ENCODE data around the gene SUCO. TPM values are rescaled to one million over a fixed set of nuclear protein-coding genes. Genes with fewer than 3 reads are reported as not detected.

The SUCO gene
- total and polyA plus RNA-seq, 2 donors (not counting 1 experiment from before 2014, with no cell fraction given) = 5.5 to 59.7 TPM

GRCh38 chr1:172566196-172566997 is 33.4 kb downstream of the SUCO start:
- Mint-ChIP-seq H3K4me3 (no peak overlapping the region), H3K4me1 (peaks cover 5% of the 10 kb centered on the region), H3K27ac (no peak overlapping the region), H3K27me3 (no peaks in the 10 kb centered on the region), H3K9me3 (ENCODE audit: insufficient read depth) (peaks cover 6% of the 10 kb centered on the region)
- no peak overlapping the region for H3K4me2 ChIP-seq (replicated peaks; ENCODE audit: low read depth, low read length, poor library complexity, severe bottlenecking)
- H3K9me3 ChIP-seq (ENCODE audit: control extremely low read depth in 1 of 3, control insufficient read depth in 2 of 3, insufficient read depth in 1 of 3, low read length in 2 of 3) = peaks cover 4 to 13% (median 7%) of the 10 kb centered on the region in 3 donors
- no peaks in the 10 kb centered on the region for H4K20me1 ChIP-seq (ENCODE audit: control insufficient read depth, insufficient read depth, low read length, poor library complexity, severe bottlenecking)
- H3K4me3 ChIP-seq (ENCODE audit: control extremely low read depth in 1 of 5, extremely low read depth in 1 of 5, insufficient read depth in 1 of 5, low read depth in 2 of 5, low read length in 4 of 5) = no peak overlapping the region
- intact Hi-C loops (cut with micrococcal nuclease) = no loop called here
- WGBS (ENCODE audit: insufficient coverage) = 100% methylated on average over 1 of the region's 5 CpGs
- DNase-seq (no peak), ATAC-seq (ENCODE audit: low read depth) (no peak)
- no peaks in the 10 kb centered on the region for H3K27me3 ChIP-seq (replicated peaks in 1 of 4; ENCODE audit: control extremely low read depth in 1 of 4, control insufficient read depth in 3 of 4, insufficient read depth in 4 of 4, low read length in 3 of 4)
- no peaks in the 10 kb centered on the region for H3K4me1 ChIP-seq (ENCODE audit: control insufficient read depth in 2 of 2, insufficient read depth in 2 of 2, low read length in 2 of 2)
- peaks cover 5% of the 10 kb centered on the region for H3K79me2 ChIP-seq (ENCODE audit: control insufficient read depth, insufficient read depth, low read length)
- CTCF ChIA-PET = no interaction called here
- POLR2A ChIA-PET = no interaction called here
- H3K27ac ChIP-seq (ENCODE audit: low read length in 2 of 2) = no peak overlapping the region
- TF ChIP-seq CTCF (IDR thresholded peaks at IDR 0.05) = no peak
- no peak for TF ChIP-seq EZH2 (IDR thresholded peaks at IDR 0.05; ENCODE audit: borderline replicate concordance, insufficient read depth, low read depth, low read length, poor library complexity, severe bottlenecking)
- no peak overlapping the region for H3K9ac ChIP-seq (ENCODE audit: low read length)
- no peak overlapping the region for H2AFZ ChIP-seq (ENCODE audit: insufficient read depth, low read depth, low read length, poor library complexity, severe bottlenecking)
- H3K36me3 ChIP-seq (replicated peaks in 1 of 2; ENCODE audit: control extremely low read depth in 1 of 2, control insufficient read depth in 1 of 2, extremely low read depth in 1 of 2, insufficient read depth in 2 of 2, low read length in 1 of 2) = peaks cover 15 to 74% of the 10 kb centered on the region in 2 experiments

- Histone ChIP-seq H3K4me2 (replicated peaks; ENCODE audit: low read depth, low read length, poor library complexity, severe bottlenecking) (no peak overlapping the region), H3K4me3 (ENCODE audit: control extremely low read depth in 1 of 5, extremely low read depth in 1 of 5, insufficient read depth in 1 of 5, low read depth in 2 of 5, low read length in 4 of 5) (no peak overlapping the region), H3K27ac (ENCODE audit: low read length in 2 of 2) (no peak overlapping the region), H4K20me1 (ENCODE audit: control insufficient read depth, insufficient read depth, low read length, poor library complexity, severe bottlenecking) (no peaks in the 10 kb centered on the region), H3K4me1 (ENCODE audit: control insufficient read depth in 2 of 2, insufficient read depth in 2 of 2, low read length in 2 of 2) (no peaks in the 10 kb centered on the region), H3K36me3 (replicated peaks in 1 of 2; ENCODE audit: control extremely low read depth in 1 of 2, control insufficient read depth in 1 of 2, extremely low read depth in 1 of 2, insufficient read depth in 2 of 2, low read length in 1 of 2) (peaks cover 15 to 69% of the 10 kb centered on the region in 2 experiments), H3K9ac (ENCODE audit: low read length) (no peak overlapping the region), H3K79me2 (ENCODE audit: control insufficient read depth, insufficient read depth, low read length) (no peaks in the 10 kb centered on the region), H3K9me3 (ENCODE audit: control extremely low read depth in 1 of 3, control insufficient read depth in 2 of 3, insufficient read depth in 1 of 3, low read length in 2 of 3) (peaks cover 4 to 13% (median 7%) of the 10 kb centered on the region in 3 donors), H2AFZ (ENCODE audit: insufficient read depth, low read depth, low read length, poor library complexity, severe bottlenecking) (no peak overlapping the region), H3K27me3 (replicated peaks in 1 of 4; ENCODE audit: control extremely low read depth in 1 of 4, control insufficient read depth in 3 of 4, insufficient read depth in 4 of 4, low read length in 3 of 4) (no peaks in the 10 kb centered on the region)
- TF ChIP-seq CTCF (IDR thresholded peaks at IDR 0.05) (no peak), EZH2 (IDR thresholded peaks at IDR 0.05; ENCODE audit: borderline replicate concordance, insufficient read depth, low read depth, low read length, poor library complexity, severe bottlenecking) (no peak)
- no peaks in the 10 kb centered on the region for H3K27me3 Mint-ChIP-seq
- intact Hi-C loops (cut with micrococcal nuclease) = no loop called here
- H3K4me3 Mint-ChIP-seq = no peak overlapping the region
- WGBS (ENCODE audit: insufficient coverage) = 86% methylated on average over 1 of the region's 3 CpGs
- H3K9me3 Mint-ChIP-seq (ENCODE audit: insufficient read depth) = peaks cover 6% of the 10 kb centered on the region
- ChIA-PET CTCF (no interaction called here), POLR2A (no interaction called here)
- H3K27ac Mint-ChIP-seq = no peak overlapping the region
- DNase-seq (no peak), ATAC-seq (ENCODE audit: low read depth) (no peak)
- peaks cover 5% of the 10 kb centered on the region for H3K4me1 Mint-ChIP-seq
Measured at GRCh38 chr1:172567720-172568119, 34.8 kb downstream of the SUCO start.
